Kidney (tissue), 14 donors: ENCODE measurements around the gene LONRF3. TPM values are rescaled to one million over a fixed set of nuclear protein-coding genes. Genes with fewer than 3 reads are reported as not detected.
"Not testable (repeated sequence)": the region's sequence is repeated elsewhere in the genome, so short reads cannot be mapped to it uniquely, and the experiment has no call there.

Experiments used
- DNase-seq, 5 donors: peaks; one replicate each; pipeline ENCODE4 v3.0.0-alpha.2; 2013 to 2020
- FAIRE-seq: peaks from 2 replicates; lab custom pipeline; 2012; peaks lifted over from hg19 to GRCh38; lab: Jason Lieb, UNC
- H3K27ac ChIP-seq, 2 donors: one replicate each; pipeline ENCODE4 v1.7.0; 2013; ENCODE audit warnings: low read depth in 2 of 2, low read length in 2 of 2, inconsistent platforms in 1 of 2
- H3K27me3 ChIP-seq: one replicate; pipeline ENCODE4 v1.7.1; 2013; ENCODE audit warnings: low read length, inconsistent platforms; ENCODE audit not compliant: control insufficient read depth, insufficient read depth
- H3K36me3 ChIP-seq, 3 donors: one replicate each; pipeline versions ENCODE4 v1.7.0 to v1.7.1; 2013; ENCODE audit warnings: low read length in 3 of 3, control low read depth in 1 of 3, inconsistent platforms in 1 of 3; ENCODE audit not compliant: insufficient read depth in 3 of 3, control insufficient read depth in 2 of 3
- H3K4me1 ChIP-seq, 3 donors: one replicate each; pipeline versions ENCODE4 v1.7.0 to v1.7.1; 2013; ENCODE audit warnings: low read length in 3 of 3, inconsistent platforms in 1 of 3, low read depth in 1 of 3; ENCODE audit not compliant: control insufficient read depth in 2 of 3, insufficient read depth in 2 of 3
- H3K4me3 ChIP-seq, 3 donors: one replicate each; pipeline versions ENCODE4 v1.7.0 to v1.8.1; 2013; ENCODE audit warnings: low read length in 3 of 3, control low read depth in 1 of 3, inconsistent platforms in 1 of 3
- H3K9ac ChIP-seq, 3 donors: one replicate each; pipeline versions ENCODE4 v1.7.0 to v1.7.1; 2013; ENCODE audit warnings: low read length in 3 of 3, control low read depth in 1 of 3, inconsistent platforms in 1 of 3
- H3K9me3 ChIP-seq, 3 donors: one replicate each; pipeline versions ENCODE4 v1.7.0 to v1.7.1; 2013; ENCODE audit warnings: low read length in 3 of 3, control low read depth in 1 of 3, inconsistent platforms in 1 of 3; ENCODE audit not compliant: control insufficient read depth in 2 of 3, insufficient read depth in 1 of 3
- CTCF ChIP-seq: IDR thresholded peaks from 3 replicates; pipeline ENCODE4 v1.5.1; 2012; ENCODE audit warnings: mild to moderate bottlenecking, moderate library complexity, borderline replicate concordance; ENCODE audit not compliant: insufficient read depth; ENCODE audit errors: extremely low read depth
- intact Hi-C: fragments of 100-400 bp; cut with DNase I; formaldehyde crosslinking; loops from one replicate; pipeline ENCODE4 v1.11.1; 2022
- polyA plus RNA-seq: library from polyadenylated mRNA; stranded (reverse); fragments of 350-450 nt; fragmentation: Illumina TruSeq; extraction: RNeasy Lipid Tissue Mini Kit (QIAGEN cat#74804); gene quantifications from one replicate; pipeline ENCODE4 v1.2.3, GENCODE V29; 2014; ENCODE audit warnings: low read depth, low replicate concordance; ENCODE audit not compliant: insufficient read depth
- total RNA-seq: library from RNA; stranded (reverse); fragmentation: NEBNext Ultra II Directional; extraction: Animal tissue kit (Norgen Biotek cat#: 25700); gene quantifications from one replicate; pipeline ENCODE4 v1.2.1, GENCODE V29; 2021
- donor health status: control.
- donor health status: control.
- donor health status: control.
- donor health status: control.
- donor health status: control.
- donor health status: DM: yes; HTN: yes; CAD: no.
- donor health status: Normal renal cell carcinoma (clear cell type).

Gene LONRF3
- total and polyA plus RNA-seq, 2 donors from 2014 or later = 0.67 to 5.5 TPM

- Histone ChIP-seq H3K9me3 (no peaks in the 10 kb centered on the region), H3K4me3 (no peak overlapping the region), H3K36me3 (no peaks in the 10 kb centered on the region), H3K27me3 (no peaks in the 10 kb centered on the region), H3K9ac (no peak overlapping the region), H3K4me1 (no peaks in the 10 kb centered on the region), H3K27ac (no peak overlapping the region)
- FAIRE-seq = no peak
- TF ChIP-seq CTCF = no peak
- no peak for DNase-seq
- intact Hi-C loops = no loop called here
Observed at GRCh38 chrX:119028733-119029330, 54.4 kb downstream of the LONRF3 start.

- H3K9me3 ChIP-seq, H3K4me1 ChIP-seq, H3K27me3 ChIP-seq, H3K9ac ChIP-seq, FAIRE-seq, intact Hi-C loops, H3K27ac ChIP-seq, H3K4me3 ChIP-seq, H3K36me3 ChIP-seq, DNase-seq: not testable (repeated sequence)
Observed at GRCh38 chrX:119029656-119030055, 55.2 kb downstream of the LONRF3 start.

DNA sequence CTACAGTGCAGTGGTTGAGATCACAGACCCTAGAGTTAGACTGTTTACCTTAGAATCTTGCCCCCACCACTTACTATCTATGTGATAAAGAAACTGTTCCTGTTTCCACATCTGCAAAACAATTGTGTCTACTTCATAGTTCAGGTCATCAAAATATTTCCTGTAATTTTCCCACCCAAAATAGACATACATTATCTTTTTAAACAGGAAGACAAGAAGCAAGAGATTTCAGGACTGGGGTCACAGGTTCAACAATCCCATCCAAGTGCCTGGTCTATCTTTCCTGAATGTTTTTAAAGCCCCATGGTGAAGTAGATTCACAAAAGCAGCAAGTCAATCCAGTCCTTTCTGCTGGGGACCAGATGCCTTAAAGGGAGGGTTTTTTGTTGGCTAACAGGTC, 56.6 kb downstream of the LONRF3 start:
- H3K9ac ChIP-seq = no peak overlapping the region
- no peaks in the 10 kb centered on the region for H3K27me3 ChIP-seq
- H3K4me3 ChIP-seq = no peak overlapping the region
- H3K27ac ChIP-seq = no peak overlapping the region
- H3K4me1 ChIP-seq = no peaks in the 10 kb centered on the region
- FAIRE-seq = no peak
- intact Hi-C loops = no loop called here
- no peaks in the 10 kb centered on the region for H3K9me3 ChIP-seq
- DNase-seq = no peak
- no peak for TF ChIP-seq CTCF
- no peaks in the 10 kb centered on the region for H3K36me3 ChIP-seq

- Histone ChIP-seq H3K36me3 (no peaks in the 10 kb centered on the region), H3K9me3 (no peaks in the 10 kb centered on the region), H3K4me3 (no peak overlapping the region), H3K9ac (no peak overlapping the region), H3K4me1 (no peaks in the 10 kb centered on the region), H3K27ac (no peak overlapping the region), H3K27me3 (no peaks in the 10 kb centered on the region)
- FAIRE-seq (no peak), DNase-seq (no peak)
- intact Hi-C loops = no loop called here
- TF ChIP-seq CTCF = no peak
Observed at GRCh38 chrX:119036107-119037029, 62.0 kb downstream of the LONRF3 start.
